CD4-positive, alpha-beta T cell treated with Interleukin-17A for 4 hours (primary cell): ENCODE measurements around the gene CAMK2D.

Experiments used
- DNase-seq: peaks from one replicate; pipeline ENCODE4 v3.0.0-alpha.2; 2020; ENCODE audit warnings: mixed read lengths

CAMK2D gene

GRCh38 chr4:113560579-113560978, 201.0 kb downstream of the CAMK2D start:
- no peak for DNase-seq

- no peak for DNase-seq
Observed at GRCh38 chr4:113559947-113560346, 201.6 kb downstream of the CAMK2D start.

GRCh38 chr4:113556382-113557134, 205.0 kb downstream of the CAMK2D start:
- no peak for DNase-seq

- no peak for DNase-seq
Observed at GRCh38 chr4:113555868-113556267, 205.7 kb downstream of the CAMK2D start.

GRCh38 chr4:113553082-113553481, 208.5 kb downstream of the CAMK2D start:
- DNase-seq: no peak

- DNase-seq: no peak
Observed at GRCh38 chr4:113550510-113550909, 211.0 kb downstream of the CAMK2D start.

- no peak for DNase-seq
Observed at GRCh38 chr4:113548303-113548702, 213.2 kb downstream of the CAMK2D start.

GRCh38 chr4:113547487-113548042, 214.0 kb downstream of the CAMK2D start:
- DNase-seq: peak; percentile 95

GRCh38 chr4:113541933-113542332, 219.6 kb downstream of the CAMK2D start:
- no peak for DNase-seq

GRCh38 chr4:113540859-113541258, 220.7 kb downstream of the CAMK2D start:
- no peak for DNase-seq

- DNase-seq: no peak
Observed at GRCh38 chr4:113539408-113539807, 222.1 kb downstream of the CAMK2D start.

GRCh38 chr4:113537628-113538027, 223.9 kb downstream of the CAMK2D start:
- no peak for DNase-seq

GRCh38 chr4:113537203-113537602, 224.3 kb downstream of the CAMK2D start:
- no peak for DNase-seq

- no peak for DNase-seq
Observed at GRCh38 chr4:113534711-113535110, 226.8 kb downstream of the CAMK2D start.

GRCh38 chr4:113531572-113531971, 230.0 kb downstream of the CAMK2D start:
- DNase-seq: no peak

- DNase-seq: no peak
Observed at GRCh38 chr4:113528395-113528794, 233.1 kb downstream of the CAMK2D start.

GRCh38 chr4:113525521-113525920, 236.0 kb downstream of the CAMK2D start:
- no peak for DNase-seq

GRCh38 chr4:113524505-113525186, 236.9 kb downstream of the CAMK2D start:
- DNase-seq: no peak

- no peak for DNase-seq
Observed at GRCh38 chr4:113524096-113524495, 237.4 kb downstream of the CAMK2D start.

- no peak for DNase-seq
Observed at GRCh38 chr4:113522433-113522832, 239.1 kb downstream of the CAMK2D start.

GRCh38 chr4:113513382-113513781, 248.2 kb downstream of the CAMK2D start:
- no peak for DNase-seq

- DNase-seq: no peak
Observed at GRCh38 chr4:113512880-113513279, 248.7 kb downstream of the CAMK2D start.

GRCh38 chr4:113511944-113512343, 249.6 kb downstream of the CAMK2D start:
- DNase-seq: no peak

- no peak for DNase-seq
Observed at GRCh38 chr4:113509851-113510250, 251.7 kb downstream of the CAMK2D start.
